Large intestine (tissue), 3 donors: ENCODE measurements around the gene GUCY1A2. TPM values are rescaled to one million over a fixed set of nuclear protein-coding genes. Genes with fewer than 3 reads are reported as not detected.
"Not testable (repeated sequence)": the region's sequence is repeated elsewhere in the genome, so short reads cannot be mapped to it uniquely, and the experiment has no call there.

Source experiments
- DNase-seq, 2 donors: peaks; one replicate each; pipeline versions ENCODE4 v3.0.0 to v3.0.0-alpha.2; 2013
- H3K27ac ChIP-seq: one replicate; pipeline ENCODE4 v1.5.1; 2013; ENCODE audit warnings: low read length
- H3K27me3 ChIP-seq: 2 replicates; pipeline ENCODE4 v1.6.1; 2013; ENCODE audit warnings: low read length; ENCODE audit not compliant: control insufficient read depth, insufficient read depth
- H3K36me3 ChIP-seq: 2 replicates; pipeline ENCODE4 v1.6.1; 2013; ENCODE audit warnings: low read length; ENCODE audit not compliant: control insufficient read depth, insufficient read depth
- H3K4me1 ChIP-seq: one replicate; pipeline ENCODE4 v1.6.1; 2013; ENCODE audit warnings: low read length; ENCODE audit not compliant: control insufficient read depth, insufficient read depth
- H3K4me3 ChIP-seq: one replicate; pipeline ENCODE4 v1.5.1; 2013; ENCODE audit warnings: low read length
- H3K9me3 ChIP-seq: one replicate; pipeline ENCODE4 v1.6.1; 2013; ENCODE audit warnings: mild to moderate bottlenecking, low read depth, low read length, moderate library complexity; ENCODE audit not compliant: control insufficient read depth
- WGBS: methylation state at CpG from one replicate; pipeline ENCODE4 v1.1.5; 2013; ENCODE audit warnings: low lambda C conversion rate; ENCODE audit not compliant: insufficient coverage; 5-methylcytosine and 5-hydroxymethylcytosine counted together
- polyA plus RNA-seq: library from polyadenylated mRNA; unstranded; fragments of 120-200 nt; gene quantifications from one replicate; pipeline ENCODE4 v1.2.1, GENCODE V29; 2013

GUCY1A2 gene
- polyA plus RNA-seq, 1 donor = 4.0 TPM

DNA sequence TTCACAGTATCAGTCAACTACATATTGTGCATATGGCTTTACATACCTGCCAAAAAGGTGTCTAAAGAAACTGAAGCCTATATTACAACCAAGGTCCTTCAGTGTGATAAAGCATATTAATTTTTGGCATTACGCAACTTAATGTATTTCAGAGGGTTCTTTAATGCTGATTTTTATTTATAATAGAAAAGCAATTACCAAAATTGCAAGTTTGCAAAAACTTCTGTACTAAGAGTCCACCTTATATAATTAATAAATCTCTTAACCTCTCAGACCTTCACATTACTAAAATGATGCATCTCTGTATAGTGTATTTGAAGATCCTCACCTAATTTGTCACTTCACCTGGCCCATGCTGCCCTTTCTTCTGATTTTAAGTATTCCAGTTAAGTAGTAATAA lies 128.6 kb downstream of the GUCY1A2 start:
- Histone ChIP-seq H3K4me3 (no peak overlapping the region), H3K9me3 (no peaks in the 10 kb centered on the region), H3K27me3 (no peaks in the 10 kb centered on the region), H3K36me3 (no peaks in the 10 kb centered on the region), H3K27ac (no peak overlapping the region), H3K4me1 (no peaks in the 10 kb centered on the region)
- no peak for DNase-seq
- 100% methylated on average over 1 of the region's 1 CpG for WGBS

DNA sequence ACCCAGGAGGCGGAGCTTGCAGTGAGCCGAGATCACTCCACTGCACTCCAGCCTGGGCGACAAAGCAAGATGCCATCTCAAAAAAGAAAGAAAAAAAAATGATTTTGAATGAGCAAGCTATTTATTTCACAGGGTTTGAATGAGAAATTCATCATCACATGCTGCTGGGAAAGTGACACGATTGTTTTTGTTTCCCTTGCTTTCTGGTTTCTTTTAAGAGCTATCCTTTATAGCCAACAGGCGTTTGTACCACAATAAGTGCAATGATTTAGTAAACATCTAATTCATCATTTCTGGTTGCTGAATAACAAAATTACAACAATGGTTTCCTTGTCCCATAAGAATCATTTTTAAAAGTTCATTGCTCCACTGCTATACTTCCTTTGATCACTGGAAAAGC lies 129.9 kb downstream of the GUCY1A2 start:
- H3K27ac ChIP-seq = no peak overlapping the region
- no peaks in the 10 kb centered on the region for H3K27me3 ChIP-seq
- no peak for DNase-seq
- 100% methylated on average over 2 of the region's 5 CpGs for WGBS
- no peaks in the 10 kb centered on the region for H3K36me3 ChIP-seq
- no peaks in the 10 kb centered on the region for H3K4me1 ChIP-seq
- H3K9me3 ChIP-seq = no peaks in the 10 kb centered on the region
- no peak overlapping the region for H3K4me3 ChIP-seq

DNA sequence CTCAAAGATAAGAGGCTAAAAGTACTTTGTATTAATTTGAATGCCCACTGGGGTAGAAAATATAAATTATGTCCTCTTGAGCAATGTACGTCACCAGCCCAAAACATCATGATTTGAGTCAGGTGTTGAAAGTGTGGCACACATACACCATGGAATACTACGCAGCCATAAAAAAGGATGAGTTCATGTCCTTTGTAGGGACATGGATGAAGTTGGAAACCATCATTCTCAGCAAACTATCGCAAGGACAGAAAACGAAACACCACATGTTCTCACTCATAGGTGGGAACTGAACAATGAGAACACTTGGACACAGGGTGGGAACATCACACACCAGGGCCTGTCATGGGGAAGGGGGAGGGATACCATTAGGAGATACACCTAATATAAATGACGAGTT lies 134.6 kb downstream of the GUCY1A2 start:
- not testable (repeated sequence) for H3K4me1 ChIP-seq, H3K9me3 ChIP-seq, DNase-seq, H3K36me3 ChIP-seq, H3K27ac ChIP-seq, H3K27me3 ChIP-seq, H3K4me3 ChIP-seq
- 80% methylated on average over 1 of the region's 5 CpGs for WGBS

DNA sequence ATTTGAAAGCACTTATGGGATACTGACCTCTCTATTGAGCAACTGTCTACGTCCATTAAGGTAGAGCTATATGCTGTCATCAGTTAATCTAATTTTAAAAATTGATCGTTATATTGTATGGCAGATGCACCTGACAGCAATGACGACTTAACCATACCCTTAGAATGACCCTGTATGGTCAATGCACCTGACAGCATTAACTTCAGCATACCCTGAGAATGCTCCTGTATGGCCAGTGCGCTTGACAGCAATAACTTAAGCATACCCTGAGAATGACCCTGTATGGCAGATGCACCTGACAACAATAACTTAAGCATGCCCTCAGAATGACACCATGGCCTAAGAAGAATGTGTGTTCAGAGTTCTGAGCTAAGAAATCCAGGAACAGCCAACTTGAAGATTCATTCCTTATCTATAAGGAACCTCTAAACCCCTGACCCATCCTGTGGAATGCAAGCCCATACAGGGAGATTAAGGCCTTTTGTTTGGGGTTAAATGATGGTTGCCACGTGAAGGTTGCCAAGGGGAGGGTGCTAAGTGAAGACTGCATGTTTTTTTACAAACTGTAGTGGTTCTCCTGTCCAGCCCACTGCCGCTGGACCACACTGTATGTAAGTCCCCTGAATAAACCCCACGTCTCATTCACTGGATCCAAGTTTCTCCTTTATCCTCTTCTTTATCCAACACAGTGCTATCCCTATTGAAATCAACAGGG lies 138.3 kb downstream of the GUCY1A2 start:
- no peak for DNase-seq
- H3K27me3 ChIP-seq = no peaks in the 10 kb centered on the region
- WGBS = 100% methylated on average over 1 of the region's 7 CpGs

GRCh38 chr11:106879029-106879428 lies 139.2 kb downstream of the GUCY1A2 start:
- H3K9me3 ChIP-seq = no peaks in the 10 kb centered on the region
- no peaks in the 10 kb centered on the region for H3K4me1 ChIP-seq
- H3K27me3 ChIP-seq = no peaks in the 10 kb centered on the region
- no peak for DNase-seq
- H3K36me3 ChIP-seq = no peaks in the 10 kb centered on the region
- 100% methylated on average over 1 of the region's 3 CpGs for WGBS
- no peak overlapping the region for H3K4me3 ChIP-seq
- no peak overlapping the region for H3K27ac ChIP-seq

More for the DNA sequence above, 138.3 kb downstream of the GUCY1A2 start:
- H3K36me3 ChIP-seq = no peaks in the 10 kb centered on the region
- H3K4me3 ChIP-seq = no peak overlapping the region
- no peaks in the 10 kb centered on the region for H3K9me3 ChIP-seq
- H3K27ac ChIP-seq = no peak overlapping the region
- H3K4me1 ChIP-seq = no peaks in the 10 kb centered on the region

GRCh38 chr11:106875013-106875412 lies 143.3 kb downstream of the GUCY1A2 start:
- Histone ChIP-seq H3K4me3 (no peak overlapping the region), H3K27ac (no peak overlapping the region), H3K36me3 (no peaks in the 10 kb centered on the region), H3K4me1 (no peaks in the 10 kb centered on the region), H3K27me3 (no peaks in the 10 kb centered on the region), H3K9me3 (no peaks in the 10 kb centered on the region)
- DNase-seq = no peak

DNA sequence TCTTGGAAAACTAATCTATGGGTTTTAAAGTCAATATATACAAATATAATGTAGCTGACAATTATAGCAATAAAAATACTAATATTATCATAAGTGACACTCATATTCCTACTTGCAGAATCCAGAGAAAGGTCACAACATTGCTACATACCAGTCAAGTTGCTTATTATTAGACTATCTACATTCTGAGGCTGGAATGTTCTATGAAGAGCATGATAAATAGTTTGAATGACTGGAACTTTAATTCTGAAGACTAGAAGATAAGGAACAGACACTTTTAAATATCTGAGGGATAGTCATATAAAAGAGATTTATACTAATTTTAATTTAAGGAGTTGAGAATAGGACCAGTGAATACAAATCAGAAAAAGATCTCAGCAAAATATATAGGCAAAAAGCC lies 146.0 kb downstream of the GUCY1A2 start:
- Histone ChIP-seq H3K4me1 (no peaks in the 10 kb centered on the region), H3K9me3 (no peaks in the 10 kb centered on the region), H3K4me3 (no peak overlapping the region), H3K36me3 (no peaks in the 10 kb centered on the region), H3K27ac (no peak overlapping the region), H3K27me3 (no peaks in the 10 kb centered on the region)
- DNase-seq = no peak

- Histone ChIP-seq H3K9me3 (peaks cover 3% of the 10 kb centered on the region), H3K27ac (no peak overlapping the region), H3K27me3 (no peaks in the 10 kb centered on the region), H3K4me3 (no peak overlapping the region), H3K36me3 (no peaks in the 10 kb centered on the region), H3K4me1 (no peaks in the 10 kb centered on the region)
- no peak for DNase-seq
Measured at GRCh38 chr11:106858200-106858599, 160.1 kb downstream of the GUCY1A2 start.

DNA sequence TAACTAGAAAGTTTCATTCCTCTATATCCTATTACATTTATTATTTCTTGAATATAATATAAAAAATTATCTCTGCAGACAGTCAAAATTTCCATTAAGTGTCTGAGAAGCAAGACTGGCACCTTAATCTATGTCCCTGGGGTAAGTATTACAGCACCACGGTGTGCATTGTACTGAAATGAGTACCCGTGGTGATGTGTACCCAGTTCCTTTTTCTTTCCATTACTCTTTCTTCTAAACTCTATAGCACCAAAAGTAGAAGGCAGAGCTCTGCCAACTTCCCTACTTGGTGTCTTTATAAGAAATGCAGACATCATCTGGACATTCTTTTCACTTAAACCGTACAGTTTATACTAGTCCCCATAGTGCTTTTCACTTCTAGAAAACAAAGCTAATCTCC lies 161.7 kb downstream of the GUCY1A2 start:
- no CpG with 5 or more reads among the region's 3 CpGs for WGBS
- Histone ChIP-seq H3K4me3 (no peak overlapping the region), H3K27ac (no peak overlapping the region), H3K36me3 (no peaks in the 10 kb centered on the region), H3K4me1 (no peaks in the 10 kb centered on the region), H3K9me3 (peaks cover 3% of the 10 kb centered on the region), H3K27me3 (no peaks in the 10 kb centered on the region)
- no peak for DNase-seq

GRCh38 chr11:106854429-106854828 lies 163.8 kb downstream of the GUCY1A2 start:
- WGBS = no CpG with 5 or more reads among the region's 7 CpGs
- Histone ChIP-seq H3K27ac (no peak overlapping the region), H3K27me3 (no peaks in the 10 kb centered on the region), H3K4me3 (no peak overlapping the region), H3K4me1 (no peaks in the 10 kb centered on the region), H3K9me3 (peaks cover 3% of the 10 kb centered on the region), H3K36me3 (no peaks in the 10 kb centered on the region)
- DNase-seq = no peak

DNA sequence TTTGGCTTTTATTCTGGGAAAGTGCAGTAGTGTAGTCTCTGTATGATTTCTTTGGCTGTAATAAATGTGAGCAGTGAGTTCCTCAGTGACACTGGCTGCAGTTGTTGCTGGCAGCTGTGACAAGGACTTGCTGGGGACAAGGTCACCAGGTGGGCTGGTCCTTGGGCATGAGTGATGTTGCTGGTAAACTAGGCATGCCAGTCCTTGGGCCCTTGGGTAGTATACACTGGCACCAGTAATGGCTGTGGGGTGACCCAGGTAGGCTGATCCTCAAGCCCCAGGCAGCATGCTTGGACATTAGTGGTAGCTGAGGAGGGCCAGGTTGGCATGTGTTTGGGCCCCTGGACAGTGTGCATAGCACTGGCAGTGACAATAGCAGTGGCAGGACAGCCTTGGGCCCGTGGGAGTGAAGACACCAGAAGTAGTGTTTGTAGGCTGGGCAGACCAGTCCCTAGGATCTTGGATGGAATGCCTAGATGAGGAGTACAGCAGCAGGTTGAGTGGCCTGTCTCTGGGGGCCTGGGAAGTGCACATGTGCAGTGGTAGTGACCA lies 164.3 kb downstream of the GUCY1A2 start:
- no peak for DNase-seq
- H3K4me1 ChIP-seq = no peaks in the 10 kb centered on the region
- H3K36me3 ChIP-seq = no peaks in the 10 kb centered on the region
- no peak overlapping the region for H3K4me3 ChIP-seq
- H3K9me3 ChIP-seq = peaks cover 3% of the 10 kb centered on the region
- no CpG with 5 or more reads among the region's 1 CpG for WGBS
- H3K27ac ChIP-seq = no peak overlapping the region
- no peaks in the 10 kb centered on the region for H3K27me3 ChIP-seq
